NCI-H187 (cell line): ENCODE measurements around the gene KCNJ4.

Source experiments
- DNase-seq, 2 experiments: peaks; one replicate each; lab custom pipeline; 2025; lab: John Stamatoyannopoulos, UW

The KCNJ4 gene

DNA sequence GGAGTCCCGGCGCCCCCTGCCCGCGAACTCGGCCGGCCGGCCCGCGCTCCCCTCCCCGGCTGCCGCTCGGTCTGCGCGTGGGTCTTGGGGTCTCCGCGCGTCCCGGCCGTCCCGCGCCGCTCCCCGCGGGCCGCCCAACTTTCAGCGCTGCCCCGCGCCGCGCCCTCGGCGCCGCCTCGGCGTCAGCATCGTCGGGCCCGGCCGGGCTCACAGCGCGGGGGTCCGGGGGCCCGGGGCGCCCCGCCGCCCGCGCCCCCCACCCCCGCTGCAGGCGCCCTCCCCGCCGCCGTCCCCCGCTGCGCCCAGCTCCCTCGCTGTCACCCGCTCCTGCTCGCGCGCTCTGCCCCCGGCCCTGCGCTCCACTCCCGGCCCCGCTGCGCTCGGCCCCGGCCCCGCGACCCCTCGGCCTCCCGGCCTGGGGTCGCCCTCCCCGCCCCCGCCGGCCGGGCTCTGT is at the start of gene KCNJ4:
Gene KCNJ4 (minus strand): TSS at position 124 of the 454 bp plus-strand sequence. CDS start 27,067 bp downstream, outside the sequence.
- no peak for DNase-seq

DNA sequence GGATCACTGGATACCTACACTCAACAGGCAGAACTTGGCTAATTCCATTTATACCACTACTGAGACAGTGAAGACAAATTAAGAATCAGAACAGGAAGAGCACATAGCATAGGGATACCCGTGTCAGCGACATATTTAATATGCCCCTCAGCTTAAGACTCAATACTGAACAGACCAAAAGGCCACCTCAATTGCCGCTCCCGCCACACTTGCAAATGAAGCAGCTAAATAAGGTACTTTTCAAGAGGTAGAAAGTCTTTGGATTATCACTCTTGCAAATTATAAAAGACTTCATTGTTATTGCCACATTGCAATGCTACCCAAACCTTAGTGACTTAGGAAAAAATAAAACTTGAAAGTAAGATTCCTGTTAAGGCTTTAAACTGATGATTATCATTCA is 48.0 kb upstream of the KCNJ4 start:
- DNase-seq, result no peak

- DNase-seq, result no peak
Measured at GRCh38 chr22:38501797-38502672, 47.0 kb upstream of the KCNJ4 start.

GRCh38 chr22:38497869-38498268 is 42.9 kb upstream of the KCNJ4 start:
- DNase-seq, result no peak

GRCh38 chr22:38494939-38495338 is 39.9 kb upstream of the KCNJ4 start:
- no peak for DNase-seq

- DNase-seq, result no peak
Measured at GRCh38 chr22:38494498-38494897, 39.5 kb upstream of the KCNJ4 start.

GRCh38 chr22:38491707-38492348 is 36.8 kb upstream of the KCNJ4 start:
- no peak for DNase-seq

DNA sequence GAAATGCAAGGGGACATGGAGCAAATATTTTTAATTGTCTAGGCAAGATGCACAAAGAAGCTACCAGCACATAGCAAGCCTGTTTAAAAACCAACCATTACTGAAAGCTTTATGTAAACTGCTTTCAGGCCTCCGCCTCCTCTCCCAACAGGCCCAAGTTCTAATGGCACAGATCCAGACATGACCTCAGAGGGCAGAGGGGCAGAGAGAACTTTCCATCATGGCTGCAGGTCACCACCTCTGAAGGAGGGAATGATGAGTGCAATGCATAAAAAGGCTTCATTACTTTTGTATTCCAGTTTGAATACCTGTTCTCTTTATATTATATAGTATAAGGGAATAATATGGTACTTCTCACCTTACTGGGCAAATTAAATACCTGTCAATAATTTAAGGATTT is 35.9 kb upstream of the KCNJ4 start:
- no peak for DNase-seq

DNA sequence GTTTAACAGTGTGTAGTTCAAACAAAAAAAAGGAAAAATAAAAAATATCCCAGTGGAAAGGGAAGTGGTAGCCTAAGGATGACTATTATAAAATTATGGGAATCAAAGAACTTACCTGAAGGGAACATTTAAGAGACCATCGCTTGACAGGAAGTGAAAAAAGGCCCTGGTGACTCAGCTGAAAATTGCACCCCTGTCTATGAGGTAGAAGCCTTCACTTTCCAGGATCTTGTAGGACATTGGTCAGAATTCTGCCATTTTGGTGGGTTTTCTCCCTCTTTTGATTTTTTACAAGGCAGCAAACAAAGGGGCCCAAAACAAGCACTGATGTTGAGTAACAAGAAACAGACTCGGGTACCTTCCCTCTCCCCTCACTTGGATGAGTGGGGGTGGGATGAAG is 35.5 kb upstream of the KCNJ4 start:
- no peak for DNase-seq

- no peak for DNase-seq
Measured at GRCh38 chr22:38489561-38490145, 34.7 kb upstream of the KCNJ4 start.

- DNase-seq, result no peak
Measured at GRCh38 chr22:38489142-38489541, 34.1 kb upstream of the KCNJ4 start.

DNA sequence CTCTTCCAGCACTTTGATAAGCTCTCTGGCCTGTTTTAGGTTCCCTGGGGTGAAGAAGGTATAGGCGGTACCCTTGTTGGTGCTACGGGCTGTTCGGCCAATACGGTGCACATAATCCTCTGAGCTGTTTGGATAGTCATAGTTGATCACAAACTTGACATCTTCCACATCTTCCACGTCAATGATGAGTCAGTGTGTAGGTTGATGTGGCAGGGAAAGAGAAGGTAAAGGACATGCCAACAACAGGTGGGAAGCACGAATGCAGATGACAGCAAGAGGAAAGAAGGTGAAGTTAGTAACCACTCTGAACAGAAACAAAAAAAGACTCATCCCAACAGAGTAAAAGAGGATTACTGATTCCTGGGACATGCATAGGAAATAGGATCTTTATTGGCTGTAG is 32.9 kb upstream of the KCNJ4 start:
- no peak for DNase-seq

DNA sequence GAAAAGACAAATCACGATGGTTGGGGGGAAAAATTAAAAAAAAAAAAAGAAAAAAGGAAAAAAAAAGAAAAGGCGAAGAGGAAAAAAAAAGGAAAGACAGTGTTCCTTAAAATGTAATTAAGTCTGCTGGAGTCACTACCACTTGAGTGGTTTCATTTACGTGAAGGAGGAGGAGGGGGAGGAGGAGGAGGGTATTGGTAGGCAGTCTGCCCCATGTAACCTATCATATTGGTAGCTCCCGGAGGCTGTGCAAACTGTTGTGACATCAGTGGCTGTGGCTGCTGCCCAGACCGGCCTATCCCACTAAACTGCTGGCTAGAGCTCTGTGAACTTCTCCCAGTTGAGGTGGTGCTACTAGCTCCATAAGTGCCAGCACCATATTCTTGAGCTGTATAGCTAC is 30.8 kb upstream of the KCNJ4 start:
- DNase-seq, result no peak

DNA sequence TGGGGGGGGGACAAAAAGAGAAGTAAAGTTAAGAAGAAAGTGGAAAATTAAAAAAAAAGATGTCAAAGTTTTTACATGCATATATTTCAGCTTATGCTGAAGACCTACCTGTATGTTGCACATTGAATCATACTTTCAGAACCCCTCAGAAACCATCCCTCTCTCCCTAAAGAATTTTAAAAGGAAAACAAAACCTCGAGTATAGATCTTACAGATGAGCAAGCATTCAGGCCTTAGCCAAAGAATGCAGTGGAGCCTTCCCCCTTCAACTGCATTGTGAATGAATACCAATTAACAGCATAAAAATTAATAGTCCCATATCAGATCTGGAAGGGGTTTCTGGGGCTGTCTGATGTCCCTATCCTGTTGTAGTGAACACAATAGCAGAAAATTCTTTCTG is 29.2 kb upstream of the KCNJ4 start:
- DNase-seq, result no peak

- no peak for DNase-seq
Measured at GRCh38 chr22:38482662-38483308, 27.8 kb upstream of the KCNJ4 start.

- DNase-seq, result no peak
Measured at GRCh38 chr22:38481871-38482332, 26.9 kb upstream of the KCNJ4 start.

GRCh38 chr22:38481162-38481870 is 26.3 kb upstream of the KCNJ4 start:
- no peak for DNase-seq

GRCh38 chr22:38479096-38479837 is 24.3 kb upstream of the KCNJ4 start:
- DNase-seq, result no peak

GRCh38 chr22:38477585-38477984 is 22.6 kb upstream of the KCNJ4 start:
- no peak for DNase-seq

GRCh38 chr22:38474003-38474607 is 19.1 kb upstream of the KCNJ4 start:
- DNase-seq, result no peak

GRCh38 chr22:38471237-38471636 is 16.2 kb upstream of the KCNJ4 start:
- DNase-seq, result no peak
